Endothelial cell of umbilical vein (primary cell): ENCODE data around the gene FHOD3. TPM values are rescaled to one million over a fixed set of nuclear protein-coding genes. Genes with fewer than 3 reads are reported as not detected.
"Not testable (repeated sequence)": the region's sequence is repeated elsewhere in the genome, so short reads cannot be mapped to it uniquely, and the experiment has no call there.

Experiments
- BruUV-seq: library from RNA; stranded (reverse); fragments of 400-500 nt; replicated peaks from 2 replicates; lab custom pipeline; 2021; lab: Mats Ljungman, UMichigan
- CTCF ChIA-PET: fragments of 300-600, 350-600 bp; sonication (Branson Sonifier 250); formaldehyde crosslinking; loops from one replicate; lab custom pipeline; 2021; ENCODE audit warnings: antibody characterized with exemption, inconsistent platforms; lab: Charles Lee
- POLR2A ChIA-PET: fragments of 300-600, 350-600 bp; sonication (Branson Sonifier 250); formaldehyde crosslinking; loops from one replicate; lab custom pipeline; 2021; ENCODE audit warnings: antibody characterized with exemption, inconsistent platforms; lab: Charles Lee
- DNase-seq: peaks from one replicate; pipeline ENCODE4 v3.0.0-alpha.2; 2011; ENCODE audit warnings: low read depth, low spot score
- FAIRE-seq: peaks from 2 replicates; lab custom pipeline; 2011; peaks lifted over from hg19 to GRCh38; lab: Jason Lieb, UNC
- H2AFZ ChIP-seq: 2 replicates; pipeline ENCODE4 v1.6.0; 2012; ENCODE audit warnings: low read depth, low read length, control low read depth, inconsistent platforms
- H3K27ac ChIP-seq: 2 replicates; pipeline ENCODE4 v1.5.1; 2011; ENCODE audit warnings: low read depth, mild to moderate bottlenecking, control low read depth, low read length, moderate library complexity; ENCODE audit not compliant: insufficient read depth
- H3K27me3 ChIP-seq, 2 experiments: 2 replicates each; pipeline versions ENCODE4 v1.6.0 to v1.6.1; 2011; ENCODE audit warnings: low read length in 2 of 2, mixed read lengths in 1 of 2; ENCODE audit not compliant: control insufficient read depth in 2 of 2, insufficient read depth in 2 of 2
- H3K36me3 ChIP-seq, 2 experiments: 2 replicates in 1 of 2; 3 replicates in 1 of 2; pipeline ENCODE4 v1.5.1; 2011; ENCODE audit warnings: low read length in 2 of 2, mild to moderate bottlenecking in 1 of 2, moderate library complexity in 1 of 2; ENCODE audit not compliant: control insufficient read depth in 2 of 2, insufficient read depth in 2 of 2; ENCODE audit errors: extremely low read depth in 1 of 2
- H3K4me1 ChIP-seq: 3 replicates; pipeline ENCODE4 v1.5.1; 2011; ENCODE audit warnings: mild to moderate bottlenecking, low read length; ENCODE audit not compliant: control insufficient read depth, insufficient read depth; ENCODE audit errors: extremely low read depth
- H3K4me2 ChIP-seq: 2 replicates; pipeline ENCODE4 v1.6.1; 2011; ENCODE audit warnings: low read length, control low read depth, mixed read lengths; ENCODE audit not compliant: insufficient read depth
- H3K4me3 ChIP-seq, 3 experiments: fragments of 200-600 bp in 1 of 3; sonication (generic), shearing (Covaris generic) in 1 of 3; replicated peaks in 1 of 3; 2 replicates each; pipeline ENCODE4 v1.5.1; 2011 to 2016; ENCODE audit warnings: control low read depth in 3 of 3, low read length in 3 of 3, mild to moderate bottlenecking in 2 of 3, inconsistent platforms in 1 of 3, low read depth in 1 of 3, moderate library complexity in 1 of 3; ENCODE audit not compliant: insufficient read depth in 1 of 3
- H3K79me2 ChIP-seq: 2 replicates; pipeline ENCODE4 v1.6.0; 2012; ENCODE audit warnings: low read length, inconsistent platforms; ENCODE audit not compliant: control insufficient read depth, insufficient read depth
- H3K9ac ChIP-seq: replicated peaks from 2 replicates; pipeline ENCODE3; 2011; ENCODE audit warnings: low read length, control low read depth; ENCODE audit not compliant: insufficient read depth; ENCODE audit errors: extremely low read depth
- H3K9me1 ChIP-seq: replicated peaks from 3 replicates; pipeline ENCODE4 v1.6.0; 2011; ENCODE audit warnings: mild to moderate bottlenecking, low read length; ENCODE audit not compliant: control insufficient read depth, insufficient read depth; ENCODE audit errors: extremely low read depth
- H3K9me3 ChIP-seq: replicated peaks from 2 replicates; pipeline ENCODE4 v1.5.1; 2012; ENCODE audit warnings: low read length, inconsistent platforms; ENCODE audit not compliant: control insufficient read depth, insufficient read depth
- H4K20me1 ChIP-seq: replicated peaks from 2 replicates; pipeline ENCODE3; 2011; ENCODE audit warnings: mild to moderate bottlenecking, low read length; ENCODE audit not compliant: control insufficient read depth, insufficient read depth; ENCODE audit errors: extremely low read depth
- EZH2 ChIP-seq: IDR thresholded peaks from 2 replicates; pipeline ENCODE4 v1.6.1; 2012; ENCODE audit warnings: borderline replicate concordance, low read depth, mild to moderate bottlenecking, moderate library complexity, low read length, inconsistent platforms; ENCODE audit not compliant: severe bottlenecking
- FOS ChIP-seq: IDR thresholded peaks from 2 replicates; pipeline ENCODE4 v1.6.1; 2011; ENCODE audit warnings: mild to moderate bottlenecking, low read length, moderate library complexity, borderline replicate concordance; ENCODE audit not compliant: insufficient read depth
- GATA2 ChIP-seq: IDR thresholded peaks from 2 replicates; pipeline ENCODE4 v1.7.0; 2011; ENCODE audit warnings: low read depth, mild to moderate bottlenecking, moderate library complexity, mixed read lengths, low read length; ENCODE audit not compliant: insufficient read length, insufficient read depth
- JUN ChIP-seq: IDR thresholded peaks from 2 replicates; pipeline ENCODE4 v1.6.1; 2011; ENCODE audit warnings: borderline replicate concordance, low read depth; ENCODE audit not compliant: insufficient read length, insufficient read depth
- dilution Hi-C: fragments of 300-500 bp; cut with MboI; formaldehyde crosslinking; loops from one replicate; pipeline ENCODE4 v1.15.0; 2019; ENCODE audit warnings: low sequenced_read_pairs; ENCODE audit not compliant: extremely low pct_ligation_motif_present
- intact Hi-C: fragments of 100-400 bp; cut with micrococcal nuclease; formaldehyde crosslinking; loops from one replicate; pipeline ENCODE4 v1.10.0; 2022
- polyA plus RNA-seq, 4 experiments: library from polyadenylated mRNA; depleted of rRNA in 3 of 4; stranded (reverse) in 3 of 4; unstranded in 1 of 4; fragments of >200 nt; gene quantifications; 2 replicates each; pipeline versions ENCODE4 v1.2.1 to v1.2.3, GENCODE V29; 2011 to 2012; ENCODE audit warnings: missing spikeins in 1 of 4
- total RNA-seq: library from RNA; stranded (reverse); gene quantifications from 2 replicates; pipeline ENCODE4 v1.2.3, GENCODE V29; 2021

FHOD3 gene
- total and polyA plus RNA-seq, 2 donors (not counting 3 experiments of a cell fraction or from before 2014, with no cell fraction given), result 0.06 to 1.5 TPM

DNA sequence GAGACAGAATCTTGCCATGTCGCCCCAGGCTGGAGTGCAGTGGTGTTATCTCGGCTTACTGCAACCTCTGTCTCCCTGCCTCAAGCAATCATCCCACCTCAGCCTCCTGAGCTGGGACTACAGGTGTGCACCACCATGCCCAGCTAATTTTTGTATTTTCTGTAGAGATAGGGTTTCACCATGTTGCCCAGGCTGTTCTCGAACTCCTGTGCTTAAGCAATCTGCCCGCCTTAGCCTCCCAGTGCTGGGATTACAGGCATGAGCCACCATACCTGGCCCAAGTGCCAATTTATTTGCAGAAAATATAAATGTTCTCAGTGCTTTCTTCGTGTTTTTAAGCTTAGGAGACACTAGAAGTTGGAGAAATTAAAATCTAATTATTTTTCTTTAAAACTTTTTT lies 166.0 kb downstream of the FHOD3 start:
- dilution Hi-C loops, BruUV-seq, H3K4me1 ChIP-seq, H2AFZ ChIP-seq, intact Hi-C loops, H3K4me2 ChIP-seq, H4K20me1 ChIP-seq, H3K4me3 ChIP-seq, H3K79me2 ChIP-seq, CTCF ChIA-PET, H3K9me3 ChIP-seq, H3K36me3 ChIP-seq, FAIRE-seq, DNase-seq, H3K27me3 ChIP-seq, H3K9me1 ChIP-seq, POLR2A ChIA-PET, H3K27ac ChIP-seq, H3K9ac ChIP-seq: not testable (repeated sequence)

DNA sequence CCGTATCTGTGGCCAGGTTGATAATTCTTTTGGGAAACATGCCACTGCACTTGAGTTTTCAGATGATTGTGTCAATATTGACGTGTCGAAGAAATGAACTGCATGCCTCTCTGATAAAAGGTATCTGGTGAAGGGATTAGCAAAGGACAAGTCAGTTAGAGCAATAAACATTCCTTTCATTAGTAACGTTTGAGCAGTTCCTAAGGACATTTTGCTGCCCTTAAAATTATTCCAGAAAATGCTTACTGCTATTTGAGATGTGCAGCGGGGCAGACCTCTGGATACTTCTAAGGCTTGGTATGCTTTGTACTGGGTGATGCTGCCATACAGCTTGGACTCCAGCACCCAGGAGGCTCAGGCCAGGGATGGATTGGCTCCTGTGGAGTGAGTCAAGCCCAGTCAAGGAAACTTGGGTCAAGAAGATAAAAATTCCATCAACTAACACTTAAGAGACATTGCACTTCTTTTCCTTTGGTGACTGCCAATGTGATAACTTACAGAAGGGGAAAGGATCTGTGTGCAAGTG lies 166.7 kb downstream of the FHOD3 start:
- FAIRE-seq (no peak), DNase-seq (no peak)
- Histone ChIP-seq H3K27me3 (peaks cover 0 to 2% of the 10 kb centered on the region in 2 experiments), H3K9me1 (no peaks in the 10 kb centered on the region), H3K27ac (no peak overlapping the region), H3K79me2 (no peaks in the 10 kb centered on the region), H3K4me1 (no peaks in the 10 kb centered on the region), H4K20me1 (no peaks in the 10 kb centered on the region), H3K9me3 (no peaks in the 10 kb centered on the region), H3K36me3 (no peaks in the 10 kb centered on the region), H2AFZ (no peak overlapping the region), H3K4me3 (no peak overlapping the region), H3K9ac (no peak overlapping the region), H3K4me2 (no peak overlapping the region)
- TF ChIP-seq EZH2 (no peak), JUN (no peak), GATA2 (no peak), FOS (no peak)
- dilution Hi-C loops, result no loop called here
- intact Hi-C loops, result no loop called here
- BruUV-seq, result no TSS peak
- CTCF ChIA-PET, result no interaction called here
- POLR2A ChIA-PET, result no interaction called here
